IMR-90 (cell line): ENCODE data around the gene ADAM33.

Experiments
- CTCF ChIP-seq: conservative IDR thresholded peaks from 2 replicates; pipeline ENCODE4 v1.5.1; 2012; ENCODE audit warnings: mild to moderate bottlenecking, low read depth, low read length, improper control_type of control experiment
- MXI1 ChIP-seq: IDR thresholded peaks from 2 replicates; pipeline ENCODE4 v1.6.1; 2012; ENCODE audit warnings: low read depth, mild to moderate bottlenecking, low read length, moderate library complexity, borderline replicate concordance
- RAD21 ChIP-seq: IDR thresholded peaks from 2 replicates; pipeline ENCODE4 v1.6.1; 2012; ENCODE audit warnings: low read length, improper control_type of control experiment

GRCh38 chr20:3674447-3674846 is 7.4 kb downstream of the ADAM33 start:
- no peak for TF ChIP-seq CTCF
- no peak for TF ChIP-seq MXI1
- no peak for TF ChIP-seq RAD21
